Endothelial cell of umbilical vein (primary cell): Measurements from ENCODE around the gene AADACL4.

Experiments used
- EZH2 ChIP-seq: IDR thresholded peaks from 2 replicates; pipeline ENCODE4 v1.6.1; 2012; ENCODE audit warnings: borderline replicate concordance, low read depth, mild to moderate bottlenecking, moderate library complexity, low read length, inconsistent platforms; ENCODE audit not compliant: severe bottlenecking
- FOS ChIP-seq: IDR thresholded peaks from 2 replicates; pipeline ENCODE4 v1.6.1; 2011; ENCODE audit warnings: mild to moderate bottlenecking, low read length, moderate library complexity, borderline replicate concordance; ENCODE audit not compliant: insufficient read depth
- GATA2 ChIP-seq: IDR thresholded peaks from 2 replicates; pipeline ENCODE4 v1.7.0; 2011; ENCODE audit warnings: low read depth, mild to moderate bottlenecking, moderate library complexity, mixed read lengths, low read length; ENCODE audit not compliant: insufficient read length, insufficient read depth
- JUN ChIP-seq: IDR thresholded peaks from 2 replicates; pipeline ENCODE4 v1.6.1; 2011; ENCODE audit warnings: borderline replicate concordance, low read depth; ENCODE audit not compliant: insufficient read length, insufficient read depth
- MYC ChIP-seq: IDR thresholded peaks from one replicate; pipeline ENCODE4 v1.6.1; 2011; ENCODE audit warnings: mild to moderate bottlenecking, low read depth, low read length
- POLR2A ChIP-seq: IDR thresholded peaks from 2 replicates; pipeline ENCODE4 v1.6.1; 2012; ENCODE audit warnings: low read depth, mild to moderate bottlenecking, control low read depth, low read length
- POLR2AphosphoS5 ChIP-seq: IDR thresholded peaks from 2 replicates; pipeline ENCODE4 v1.6.1; 2012; ENCODE audit warnings: low read depth, mild to moderate bottlenecking, control low read depth, low read length, moderate library complexity; ENCODE audit not compliant: insufficient read depth
- TF ChIP-seq, protein P1 (sequence below), 2 donors: IDR thresholded peaks; 1 replicate in 1 of 2; 2 replicates in 1 of 2; pipeline ENCODE4 v1.5.1; 2011; ENCODE audit warnings: low read length in 2 of 2, mild to moderate bottlenecking in 2 of 2, moderate library complexity in 2 of 2, control low read depth in 1 of 2, inconsistent platforms in 1 of 2, low read depth in 1 of 2; ENCODE audit not compliant: insufficient read depth in 1 of 2; ENCODE audit errors: extremely low read depth in 1 of 2
- TF ChIP-seq, protein P2 (sequence below): IDR thresholded peaks from 2 replicates; pipeline ENCODE4 v1.6.1; 2011; ENCODE audit not compliant: insufficient read depth, insufficient read length

DNA sequence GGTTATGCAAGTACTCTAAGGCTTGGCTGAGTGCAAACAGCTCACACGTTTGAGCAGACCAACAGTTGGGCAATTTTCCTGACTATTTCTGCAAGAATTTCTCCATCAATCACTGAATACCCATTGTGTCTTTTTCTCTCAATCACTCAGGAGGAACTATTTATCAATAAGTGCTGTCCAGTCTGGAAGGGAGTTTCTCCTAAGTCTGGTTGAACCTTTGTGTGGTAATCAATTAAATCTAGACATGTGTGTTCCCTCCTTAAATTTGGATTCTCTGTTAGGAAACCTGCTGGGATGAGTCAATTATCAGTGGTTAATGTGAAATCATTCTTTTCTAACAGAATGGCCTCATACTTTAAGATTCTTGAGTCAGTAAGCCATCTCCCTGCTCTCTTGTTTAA, 65.2 kb downstream of the AADACL4 start:
- TF ChIP-seq, protein P1, sequence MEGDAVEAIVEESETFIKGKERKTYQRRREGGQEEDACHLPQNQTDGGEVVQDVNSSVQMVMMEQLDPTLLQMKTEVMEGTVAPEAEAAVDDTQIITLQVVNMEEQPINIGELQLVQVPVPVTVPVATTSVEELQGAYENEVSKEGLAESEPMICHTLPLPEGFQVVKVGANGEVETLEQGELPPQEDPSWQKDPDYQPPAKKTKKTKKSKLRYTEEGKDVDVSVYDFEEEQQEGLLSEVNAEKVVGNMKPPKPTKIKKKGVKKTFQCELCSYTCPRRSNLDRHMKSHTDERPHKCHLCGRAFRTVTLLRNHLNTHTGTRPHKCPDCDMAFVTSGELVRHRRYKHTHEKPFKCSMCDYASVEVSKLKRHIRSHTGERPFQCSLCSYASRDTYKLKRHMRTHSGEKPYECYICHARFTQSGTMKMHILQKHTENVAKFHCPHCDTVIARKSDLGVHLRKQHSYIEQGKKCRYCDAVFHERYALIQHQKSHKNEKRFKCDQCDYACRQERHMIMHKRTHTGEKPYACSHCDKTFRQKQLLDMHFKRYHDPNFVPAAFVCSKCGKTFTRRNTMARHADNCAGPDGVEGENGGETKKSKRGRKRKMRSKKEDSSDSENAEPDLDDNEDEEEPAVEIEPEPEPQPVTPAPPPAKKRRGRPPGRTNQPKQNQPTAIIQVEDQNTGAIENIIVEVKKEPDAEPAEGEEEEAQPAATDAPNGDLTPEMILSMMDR (IDR thresholded peaks at IDR 0.05; ENCODE audit: extremely low read depth in 1 of 2, insufficient read depth in 1 of 2, low read depth in 1 of 2, low read length in 2 of 2) = no peak
- TF ChIP-seq GATA2 (no peak), EZH2 (no peak), POLR2AphosphoS5 (no peak), FOS (no peak), POLR2A (no peak), MYC (no peak), JUN (no peak)
- TF ChIP-seq, protein P2, sequence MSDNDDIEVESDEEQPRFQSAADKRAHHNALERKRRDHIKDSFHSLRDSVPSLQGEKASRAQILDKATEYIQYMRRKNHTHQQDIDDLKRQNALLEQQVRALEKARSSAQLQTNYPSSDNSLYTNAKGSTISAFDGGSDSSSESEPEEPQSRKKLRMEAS = no peak
